OCI-LY1 (cell line): ENCODE measurements around the gene WDPCP.

ENCODE experiments used
- H2AFZ ChIP-seq: fragments of 200-600 bp; sonication (generic), shearing (Covaris generic); 2 replicates; pipeline ENCODE4 v1.6.0; 2014; ENCODE audit warnings: antibody characterized with exemption, mild to moderate bottlenecking, low read length
- H3F3A ChIP-seq: fragments of 200-600 bp; sonication (generic), shearing (Covaris generic); 2 replicates; pipeline ENCODE4 v1.6.0; 2014; ENCODE audit warnings: mild to moderate bottlenecking, antibody characterized with exemption, low read length, moderate library complexity; ENCODE audit not compliant: insufficient read depth
- H3K27ac ChIP-seq: fragments of 200-600 bp; sonication (generic); 2 replicates; pipeline ENCODE4 v1.5.1; 2014; ENCODE audit warnings: low read length, mixed run types, mild to moderate bottlenecking, low read depth; ENCODE audit not compliant: poor library complexity, severe bottlenecking
- H3K27me3 ChIP-seq: fragments of 200-600 bp; sonication (generic); 2 replicates; pipeline ENCODE4 v1.6.0; 2014; ENCODE audit warnings: antibody characterized with exemption, mild to moderate bottlenecking, low read length, moderate library complexity; ENCODE audit not compliant: insufficient read depth
- H3K36me3 ChIP-seq: fragments of 200-600 bp; sonication (generic); 2 replicates; pipeline ENCODE4 v1.6.1; 2014; ENCODE audit warnings: mild to moderate bottlenecking, antibody characterized with exemption, low read length, moderate library complexity, mixed read lengths; ENCODE audit not compliant: insufficient read depth
- H3K4me1 ChIP-seq: fragments of 200-600 bp; sonication (generic); 2 replicates; pipeline ENCODE4 v1.5.1; 2014; ENCODE audit warnings: mild to moderate bottlenecking, low read length, moderate library complexity; ENCODE audit not compliant: insufficient read depth, severe bottlenecking
- H3K4me2 ChIP-seq: fragments of 200-600 bp; sonication (generic), shearing (Covaris generic); 2 replicates; pipeline ENCODE4 v1.6.1; 2014; ENCODE audit warnings: low read length
- H3K4me3 ChIP-seq: fragments of 200-600 bp; sonication (generic); 2 replicates; pipeline ENCODE4 v1.5.1; 2014; ENCODE audit warnings: low read length, low read depth, mild to moderate bottlenecking, mixed read lengths; ENCODE audit not compliant: poor library complexity, severe bottlenecking
- H3K79me2 ChIP-seq: fragments of 200-600 bp; shearing (Covaris generic); 2 replicates; pipeline ENCODE4 v1.6.1; 2016; ENCODE audit warnings: mixed run types, low read length, mixed read lengths; ENCODE audit not compliant: insufficient read depth
- H3K9ac ChIP-seq: fragments of 200-600 bp; sonication (generic), shearing (Covaris generic); 2 replicates; pipeline ENCODE4 v1.6.1; 2014; ENCODE audit warnings: mild to moderate bottlenecking, low read length, mixed read lengths
- H3K9me2 ChIP-seq: fragments of 200-600 bp; sonication (generic), shearing (Covaris generic); 2 replicates; pipeline ENCODE4 v1.6.1; 2014; ENCODE audit warnings: low read depth, mild to moderate bottlenecking, low read length, mixed read lengths
- H3K9me3 ChIP-seq: fragments of 200-600 bp; shearing (Covaris generic); 2 replicates; pipeline ENCODE4 v1.6.1; 2014; ENCODE audit warnings: low read length, mixed read lengths
- H4K20me1 ChIP-seq: fragments of 200-600 bp; sonication (generic), shearing (Covaris generic); 2 replicates; pipeline ENCODE4 v1.6.0; 2016; ENCODE audit warnings: mild to moderate bottlenecking, low read length; ENCODE audit not compliant: insufficient read depth
- EZH2 ChIP-seq: fragments of 200-600 bp; sonication (generic), shearing (Covaris generic); IDR thresholded peaks from 2 replicates; pipeline ENCODE4 v1.8.0; 2017; ENCODE audit warnings: borderline replicate concordance, mixed run types, mild to moderate bottlenecking, antibody characterized with exemption, low read length, moderate library complexity, mixed read lengths
- TF ChIP-seq, protein P1 (sequence below): fragments of 200-600 bp; sonication (generic), shearing (Covaris generic); IDR thresholded peaks from 2 replicates; pipeline ENCODE4 v1.5.1; 2017; ENCODE audit warnings: mild to moderate bottlenecking, antibody characterized with exemption, low read length, moderate library complexity, mixed read lengths

WDPCP gene

DNA sequence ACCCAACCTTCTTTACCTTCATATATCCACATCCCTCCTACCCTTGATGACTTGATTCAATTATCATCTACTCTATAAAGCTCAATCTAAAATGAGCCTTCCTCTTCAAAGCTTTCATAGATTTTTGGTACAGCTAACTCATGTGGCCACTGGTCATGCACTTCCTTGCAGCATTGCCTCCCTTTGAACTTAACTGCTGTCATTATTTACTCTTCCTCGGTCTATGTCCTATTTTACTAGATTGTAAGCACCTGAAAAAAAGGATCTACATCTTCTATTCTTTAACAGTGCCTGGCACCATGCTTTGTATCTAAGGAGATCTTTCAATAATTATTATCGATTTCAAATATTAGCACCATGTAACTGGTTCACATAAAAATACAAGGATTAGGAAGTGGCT lies 31.1 kb upstream of the WDPCP start:
- Histone ChIP-seq H3K36me3 (no peaks in the 10 kb centered on the region), H3K4me3 (no peak overlapping the region), H3K27me3 (no peaks in the 10 kb centered on the region), H3K79me2 (no peaks in the 10 kb centered on the region), H4K20me1 (no peaks in the 10 kb centered on the region), H3K4me2 (no peak overlapping the region), H3K9me3 (no peaks in the 10 kb centered on the region), H3K4me1 (no peaks in the 10 kb centered on the region), H3K27ac (no peak overlapping the region), H2AFZ (no peak overlapping the region), H3K9ac (no peak overlapping the region), H3K9me2 (no peaks in the 10 kb centered on the region), H3F3A (no peaks in the 10 kb centered on the region)
- TF ChIP-seq, protein P1, sequence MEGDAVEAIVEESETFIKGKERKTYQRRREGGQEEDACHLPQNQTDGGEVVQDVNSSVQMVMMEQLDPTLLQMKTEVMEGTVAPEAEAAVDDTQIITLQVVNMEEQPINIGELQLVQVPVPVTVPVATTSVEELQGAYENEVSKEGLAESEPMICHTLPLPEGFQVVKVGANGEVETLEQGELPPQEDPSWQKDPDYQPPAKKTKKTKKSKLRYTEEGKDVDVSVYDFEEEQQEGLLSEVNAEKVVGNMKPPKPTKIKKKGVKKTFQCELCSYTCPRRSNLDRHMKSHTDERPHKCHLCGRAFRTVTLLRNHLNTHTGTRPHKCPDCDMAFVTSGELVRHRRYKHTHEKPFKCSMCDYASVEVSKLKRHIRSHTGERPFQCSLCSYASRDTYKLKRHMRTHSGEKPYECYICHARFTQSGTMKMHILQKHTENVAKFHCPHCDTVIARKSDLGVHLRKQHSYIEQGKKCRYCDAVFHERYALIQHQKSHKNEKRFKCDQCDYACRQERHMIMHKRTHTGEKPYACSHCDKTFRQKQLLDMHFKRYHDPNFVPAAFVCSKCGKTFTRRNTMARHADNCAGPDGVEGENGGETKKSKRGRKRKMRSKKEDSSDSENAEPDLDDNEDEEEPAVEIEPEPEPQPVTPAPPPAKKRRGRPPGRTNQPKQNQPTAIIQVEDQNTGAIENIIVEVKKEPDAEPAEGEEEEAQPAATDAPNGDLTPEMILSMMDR = no peak
- no peak for TF ChIP-seq EZH2

DNA sequence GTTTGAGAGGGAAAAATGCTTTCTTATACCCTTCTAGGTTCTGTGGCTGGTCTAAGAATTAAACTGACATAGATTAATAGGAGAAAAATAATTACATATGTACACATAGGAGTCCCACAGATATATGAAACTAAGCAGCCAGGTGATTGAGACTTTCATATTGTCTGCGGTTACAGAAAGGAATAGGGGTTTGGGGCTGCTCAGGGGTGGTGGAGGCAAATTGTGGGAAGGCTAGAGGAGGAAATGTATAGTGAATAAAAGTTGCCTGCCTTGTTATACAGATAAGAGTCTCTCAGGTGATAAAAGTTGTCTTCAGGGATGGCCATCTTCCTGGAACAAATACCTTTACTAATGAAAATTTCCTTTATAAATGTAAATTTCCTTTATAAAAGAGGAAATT lies 29.1 kb upstream of the WDPCP start:
- no peak overlapping the region for H3K4me3 ChIP-seq
- H4K20me1 ChIP-seq = no peaks in the 10 kb centered on the region
- H3K27ac ChIP-seq = no peak overlapping the region
- H2AFZ ChIP-seq = no peak overlapping the region
- no peak overlapping the region for H3K4me2 ChIP-seq
- TF ChIP-seq EZH2 = no peak
- TF ChIP-seq, protein P1 = no peak
- H3K79me2 ChIP-seq = no peaks in the 10 kb centered on the region
- H3F3A ChIP-seq = no peaks in the 10 kb centered on the region
- no peaks in the 10 kb centered on the region for H3K36me3 ChIP-seq
- H3K9me3 ChIP-seq = no peaks in the 10 kb centered on the region
- no peaks in the 10 kb centered on the region for H3K27me3 ChIP-seq
- H3K9ac ChIP-seq = no peak overlapping the region
- H3K9me2 ChIP-seq = no peaks in the 10 kb centered on the region
- H3K4me1 ChIP-seq = no peaks in the 10 kb centered on the region

DNA sequence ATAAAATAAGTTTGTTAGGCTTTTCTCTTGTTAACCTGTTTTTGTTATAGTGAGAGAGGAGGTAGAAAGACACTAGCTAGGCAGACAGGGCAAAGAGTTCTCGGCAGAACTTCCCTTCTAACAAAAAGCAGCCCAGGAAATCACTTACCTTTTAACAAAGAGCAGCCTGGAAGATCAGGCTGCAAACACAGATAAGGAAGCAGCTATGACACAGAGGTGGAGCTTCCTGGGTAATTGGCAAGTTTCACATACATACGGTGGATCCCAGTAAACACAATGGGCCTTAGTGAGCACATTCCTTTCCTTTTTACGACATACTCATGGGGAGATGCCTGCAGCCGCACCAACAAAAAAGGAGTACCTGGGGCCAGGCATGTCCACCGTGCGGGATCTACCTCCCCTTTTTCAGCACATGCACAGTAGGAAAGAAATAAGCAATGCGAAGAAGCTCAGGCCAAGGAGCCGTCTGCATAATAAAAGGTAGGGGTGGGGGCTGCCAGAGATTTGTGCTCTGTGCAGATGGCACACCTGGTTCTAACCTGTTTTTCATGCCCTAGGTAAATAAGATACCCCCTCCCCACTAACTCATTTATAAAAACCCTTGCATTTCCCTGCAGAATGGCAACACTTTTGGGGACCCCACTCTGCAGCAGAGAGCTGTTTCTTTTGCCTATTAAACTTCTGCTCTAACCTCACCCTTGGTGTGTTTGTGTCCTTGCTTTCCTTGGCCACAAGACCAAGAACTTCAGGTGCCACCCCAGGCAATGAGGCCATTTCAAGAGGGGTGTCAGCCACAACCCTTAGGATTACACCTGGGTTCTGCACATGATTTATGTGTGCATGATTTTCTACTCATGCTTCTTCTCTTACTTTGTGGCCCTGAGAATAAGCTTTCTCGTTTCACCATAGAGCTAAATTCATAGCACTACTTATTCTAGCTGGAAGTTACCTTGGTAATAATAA lies 27.0 kb upstream of the WDPCP start:
- TF ChIP-seq EZH2 = no peak
- TF ChIP-seq, protein P1 = no peak
- Histone ChIP-seq H3K9ac (no peak overlapping the region), H4K20me1 (no peaks in the 10 kb centered on the region), H3K4me2 (no peak overlapping the region), H3K9me3 (no peaks in the 10 kb centered on the region), H3K4me3 (no peak overlapping the region), H3K36me3 (no peaks in the 10 kb centered on the region), H3K27me3 (no peaks in the 10 kb centered on the region), H3F3A (no peaks in the 10 kb centered on the region), H3K4me1 (no peaks in the 10 kb centered on the region), H3K79me2 (no peaks in the 10 kb centered on the region), H3K27ac (no peak overlapping the region), H2AFZ (no peak overlapping the region), H3K9me2 (no peaks in the 10 kb centered on the region)
